CD14-positive monocyte (primary cell): ENCODE data around the gene AQP12A. TPM values are rescaled to one million over a fixed set of nuclear protein-coding genes. Genes with fewer than 3 reads are reported as not detected.

ENCODE experiments used
- DNase-seq, 3 donors: peaks; one replicate each; pipeline ENCODE4 v3.0.0-alpha.2; 2011 to 2022
- H2AFZ ChIP-seq: 2 replicates; pipeline ENCODE4 v1.6.0; 2012; ENCODE audit warnings: mild to moderate bottlenecking, low read depth, low read length, inconsistent platforms; ENCODE audit not compliant: insufficient read depth, poor library complexity, severe bottlenecking
- H3K27ac ChIP-seq, 2 donors: 1 replicate in 1 of 2; 2 replicates in 1 of 2; pipeline ENCODE4 v1.5.1; 2012 to 2013; ENCODE audit warnings: low read length in 2 of 2, control low read depth in 1 of 2, inconsistent platforms in 1 of 2, low read depth in 1 of 2, mild to moderate bottlenecking in 1 of 2
- H3K27me3 ChIP-seq, 2 donors: one replicate each; pipeline versions ENCODE4 v1.6.0 to v1.6.1; 2011 to 2013; ENCODE audit warnings: low read length in 2 of 2; ENCODE audit not compliant: control insufficient read depth in 2 of 2, insufficient read depth in 2 of 2
- H3K36me3 ChIP-seq, 2 donors: replicated peaks in 1 of 2; 1 replicate in 1 of 2; 2 replicates in 1 of 2; pipeline versions ENCODE4 v1.5.1 to v1.6.1; 2012 to 2013; ENCODE audit warnings: low read length in 2 of 2, control low read depth in 1 of 2, inconsistent platforms in 1 of 2, mild to moderate bottlenecking in 1 of 2; ENCODE audit not compliant: insufficient read depth in 2 of 2, control insufficient read depth in 1 of 2
- H3K4me1 ChIP-seq, 2 donors: 1 replicate in 1 of 2; 2 replicates in 1 of 2; pipeline versions ENCODE4 v1.5.1 to v1.6.1; 2012 to 2013; ENCODE audit warnings: low read length in 2 of 2, control low read depth in 1 of 2, inconsistent platforms in 1 of 2, mild to moderate bottlenecking in 1 of 2, moderate library complexity in 1 of 2; ENCODE audit not compliant: insufficient read depth in 2 of 2, control insufficient read depth in 1 of 2
- H3K4me2 ChIP-seq: replicated peaks from 2 replicates; pipeline ENCODE3; 2012; ENCODE audit warnings: low read length, moderate library complexity, mild to moderate bottlenecking; ENCODE audit not compliant: poor library complexity, severe bottlenecking; ENCODE audit errors: extremely low read depth
- H3K4me3 ChIP-seq, 3 experiments: fragments of 200-600 bp in 1 of 3; sonication (generic) in 1 of 3; replicated peaks in 1 of 3; 1 replicate in 2 of 3; 2 replicates in 1 of 3; pipeline ENCODE4 v1.5.1; 2011 to 2013; ENCODE audit warnings: low read length in 3 of 3, mild to moderate bottlenecking in 3 of 3, control low read depth in 2 of 3, low read depth in 2 of 3, inconsistent platforms in 1 of 3, moderate library complexity in 1 of 3
- H3K79me2 ChIP-seq: 2 replicates; pipeline ENCODE4 v1.6.0; 2012; ENCODE audit warnings: mild to moderate bottlenecking, control low read depth, inconsistent platforms, low read length, moderate library complexity; ENCODE audit not compliant: insufficient read depth
- H3K9ac ChIP-seq: 2 replicates; pipeline ENCODE4 v1.6.0; 2017; ENCODE audit warnings: low read length, mild to moderate bottlenecking; ENCODE audit not compliant: insufficient read depth, poor library complexity, severe bottlenecking
- H3K9me3 ChIP-seq, 2 donors: replicated peaks in 1 of 2; 1 replicate in 1 of 2; 2 replicates in 1 of 2; pipeline versions ENCODE4 v1.5.1 to v1.6.1; 2012 to 2013; ENCODE audit warnings: low read length in 2 of 2, control low read depth in 1 of 2; ENCODE audit not compliant: control insufficient read depth in 1 of 2, insufficient read depth in 1 of 2
- H4K20me1 ChIP-seq: 2 replicates; pipeline ENCODE4 v1.6.0; 2012; ENCODE audit warnings: mild to moderate bottlenecking, low read length, control low read depth, moderate library complexity; ENCODE audit not compliant: insufficient read depth
- H3K27ac Mint-ChIP-seq, 7 donors: one replicate each; pipeline ENCODE4 v1.8.0; 2020; ENCODE audit warnings: mild to moderate bottlenecking in 7 of 7, mixed read lengths in 7 of 7, moderate library complexity in 6 of 7, inconsistent platforms in 2 of 7
- H3K27me3 Mint-ChIP-seq, 3 donors: one replicate each; pipeline ENCODE4 v1.8.0; 2021 to 2022; ENCODE audit warnings: low read depth in 3 of 3, mild to moderate bottlenecking in 3 of 3, mixed read lengths in 3 of 3, moderate library complexity in 3 of 3, inconsistent platforms in 1 of 3
- H3K36me3 Mint-ChIP-seq, 2 donors: one replicate each; pipeline ENCODE4 v1.8.0; 2020; ENCODE audit warnings: mixed read lengths in 2 of 2, inconsistent platforms in 1 of 2, mild to moderate bottlenecking in 1 of 2
- H3K4me1 Mint-ChIP-seq: one replicate; pipeline ENCODE4 v1.8.0; 2020; ENCODE audit warnings: mild to moderate bottlenecking, mixed read lengths
- H3K4me3 Mint-ChIP-seq, 2 donors: one replicate each; pipeline ENCODE4 v1.8.0; 2020; ENCODE audit warnings: mild to moderate bottlenecking in 2 of 2, mixed read lengths in 2 of 2, moderate library complexity in 1 of 2
- H3K9me3 Mint-ChIP-seq, 7 donors: one replicate each; pipeline ENCODE4 v1.8.0; 2020 to 2022; ENCODE audit warnings: mixed read lengths in 7 of 7, mild to moderate bottlenecking in 6 of 7, moderate library complexity in 6 of 7, inconsistent platforms in 2 of 7
- CTCF ChIP-seq: fragments of 200-600 bp; IDR thresholded peaks from one replicate; pipeline ENCODE4 v1.8.0; 2022; ENCODE audit warnings: antibody characterized with exemption, mild to moderate bottlenecking
- WGBS: methylation state at CpG from one replicate; pipeline ENCODE4 v1.1.5; 2013; ENCODE audit warnings: missing lambda C conversion rate; ENCODE audit not compliant: insufficient coverage; 5-methylcytosine and 5-hydroxymethylcytosine counted together
- intact Hi-C, 2 donors: fragments of 100-400 bp; cut with micrococcal nuclease; formaldehyde crosslinking; loops; one replicate each; pipeline versions ENCODE4 v1.15.0 to v1.15.1; 2023
- polyA plus RNA-seq, 3 donors: library from polyadenylated mRNA; depleted of rRNA in 1 of 3; unstranded in 2 of 3; stranded (reverse) in 1 of 3; fragments of 300-500 nt in 2 of 3; fragments of >200 nt in 1 of 3; fragmentation: Illumina TruSeq in 2 of 3; gene quantifications; 1 replicate in 2 of 3; 2 replicates in 1 of 3; pipeline ENCODE4 v1.2.3, GENCODE V29; 2012 to 2021

AQP12A gene
- polyA plus RNA-seq, 3 donors: not detected

DNA sequence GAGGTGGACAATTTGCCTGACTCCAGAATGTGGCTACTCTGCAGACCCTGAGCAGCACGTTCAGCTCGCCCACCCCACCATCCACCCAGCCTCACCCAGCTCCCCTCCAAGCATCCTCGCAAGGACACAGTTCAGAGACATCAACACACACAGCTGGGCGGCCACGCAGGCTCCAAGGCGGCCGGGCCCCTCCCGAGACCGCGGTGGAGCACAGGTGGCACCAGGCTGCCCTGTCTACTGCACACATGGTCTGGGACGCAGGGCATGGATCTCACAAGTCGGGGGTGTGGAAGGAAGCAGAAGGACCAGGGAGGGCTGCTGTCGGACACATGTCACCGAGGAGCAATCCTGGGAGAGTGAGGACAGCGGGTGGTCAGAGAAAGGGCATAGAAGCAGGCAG is 36.2 kb downstream of the AQP12A start:
- H3K27me3 ChIP-seq: no peaks in the 10 kb centered on the region
- no peak overlapping the region for H3K4me2 ChIP-seq
- H2AFZ ChIP-seq: no peak overlapping the region
- intact Hi-C loops: no loop called here
- 95% methylated on average over 15 of the region's 15 CpGs for WGBS
- Mint-ChIP-seq H3K36me3 (no peaks in the 10 kb centered on the region), H3K27ac (no peak overlapping the region), H3K27me3 (peaks cover 0 to 9% (median 6%) of the 10 kb centered on the region in 3 donors), H3K4me3 (no peak overlapping the region), H3K9me3 (peaks cover 0 to 2% (median 0%) of the 10 kb centered on the region in 7 donors), H3K4me1 (no peaks in the 10 kb centered on the region)
- H4K20me1 ChIP-seq: no peaks in the 10 kb centered on the region
- no peak overlapping the region for H3K4me3 ChIP-seq
- DNase-seq: no peak
- no peaks in the 10 kb centered on the region for H3K79me2 ChIP-seq
- no peak overlapping the region for H3K9ac ChIP-seq
- TF ChIP-seq CTCF: no peak
- no peaks in the 10 kb centered on the region for H3K36me3 ChIP-seq
- H3K27ac ChIP-seq: no peak overlapping the region
- H3K9me3 ChIP-seq: no peaks in the 10 kb centered on the region
- H3K4me1 ChIP-seq: no peaks in the 10 kb centered on the region

GRCh38 chr2:240728361-240728760 is 36.7 kb downstream of the AQP12A start:
- H3K4me1 Mint-ChIP-seq: no peaks in the 10 kb centered on the region
- WGBS: 94% methylated on average over 10 of the region's 10 CpGs
- H3K9ac ChIP-seq: no peak overlapping the region
- H3K27ac Mint-ChIP-seq: no peak overlapping the region
- H3K4me2 ChIP-seq: no peak overlapping the region
- H3K27me3 Mint-ChIP-seq: peaks cover 0 to 9% (median 6%) of the 10 kb centered on the region in 3 donors
- no peak overlapping the region for H3K4me3 ChIP-seq
- no peak overlapping the region for H2AFZ ChIP-seq
- peaks cover 0 to 2% (median 0%) of the 10 kb centered on the region in 7 donors for H3K9me3 Mint-ChIP-seq
- no peak overlapping the region for H3K27ac ChIP-seq
- H3K9me3 ChIP-seq: no peaks in the 10 kb centered on the region
- no peaks in the 10 kb centered on the region for H3K36me3 ChIP-seq
- TF ChIP-seq CTCF: no peak
- H3K4me3 Mint-ChIP-seq: no peak overlapping the region
- H3K27me3 ChIP-seq: no peaks in the 10 kb centered on the region
- H3K79me2 ChIP-seq: no peaks in the 10 kb centered on the region
- no peak for DNase-seq
- no peaks in the 10 kb centered on the region for H3K4me1 ChIP-seq
- H3K36me3 Mint-ChIP-seq: no peaks in the 10 kb centered on the region
- H4K20me1 ChIP-seq: no peaks in the 10 kb centered on the region
- intact Hi-C loops: no loop called here
